CD4-positive, alpha-beta T cell treated with Interleukin-6 for 4 hours (primary cell): ENCODE data around the gene AOC2.
"Not testable (repeated sequence)": the region's sequence is repeated elsewhere in the genome, so short reads cannot be mapped to it uniquely, and the experiment has no call there.

ENCODE experiments used
- DNase-seq: peaks from one replicate; pipeline ENCODE4 v3.0.0-alpha.2; 2020; ENCODE audit warnings: mixed read lengths

Gene AOC2

DNA sequence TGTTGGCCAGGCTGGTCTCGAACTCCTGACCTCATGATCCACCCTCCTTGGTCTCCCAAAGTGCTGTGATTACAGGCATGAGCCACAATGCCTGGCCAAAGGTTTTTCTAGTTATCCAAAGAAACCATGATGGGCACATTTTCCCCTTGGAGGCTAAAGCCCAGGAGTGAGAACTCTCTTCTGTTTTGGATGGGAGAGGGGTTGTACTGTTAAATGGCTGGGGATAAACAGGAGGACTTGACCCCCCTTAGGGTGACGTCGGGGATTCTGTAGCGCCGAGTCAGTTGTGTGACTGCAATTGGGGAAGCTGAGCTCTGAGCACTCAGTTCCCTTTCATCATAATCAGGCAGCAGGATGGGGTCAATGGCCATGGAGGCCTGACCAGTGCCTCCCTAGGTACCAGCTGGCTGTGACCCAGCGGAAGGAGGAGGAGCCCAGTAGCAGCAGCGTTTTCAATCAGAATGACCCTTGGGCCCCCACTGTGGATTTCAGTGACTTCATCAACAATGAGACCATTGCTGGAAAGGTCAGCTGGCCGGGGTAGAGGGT lies 10.7 kb downstream of the AOC2 start:
- DNase-seq, result no peak

DNA sequence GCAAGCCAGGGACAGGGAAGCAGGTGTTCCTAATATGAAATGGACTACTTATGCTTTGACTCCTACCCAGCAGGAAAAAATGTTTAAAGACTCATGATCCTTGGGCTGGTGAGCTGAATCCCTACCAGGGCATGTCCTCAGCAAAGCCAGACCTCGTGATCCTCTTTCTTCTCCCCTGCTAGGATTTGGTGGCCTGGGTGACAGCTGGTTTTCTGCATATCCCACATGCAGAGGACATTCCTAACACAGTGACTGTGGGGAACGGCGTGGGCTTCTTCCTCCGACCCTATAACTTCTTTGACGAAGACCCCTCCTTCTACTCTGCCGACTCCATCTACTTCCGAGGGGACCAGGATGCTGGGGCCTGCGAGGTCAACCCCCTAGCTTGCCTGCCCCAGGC lies 11.7 kb downstream of the AOC2 start:
- DNase-seq, result not testable (repeated sequence)

DNA sequence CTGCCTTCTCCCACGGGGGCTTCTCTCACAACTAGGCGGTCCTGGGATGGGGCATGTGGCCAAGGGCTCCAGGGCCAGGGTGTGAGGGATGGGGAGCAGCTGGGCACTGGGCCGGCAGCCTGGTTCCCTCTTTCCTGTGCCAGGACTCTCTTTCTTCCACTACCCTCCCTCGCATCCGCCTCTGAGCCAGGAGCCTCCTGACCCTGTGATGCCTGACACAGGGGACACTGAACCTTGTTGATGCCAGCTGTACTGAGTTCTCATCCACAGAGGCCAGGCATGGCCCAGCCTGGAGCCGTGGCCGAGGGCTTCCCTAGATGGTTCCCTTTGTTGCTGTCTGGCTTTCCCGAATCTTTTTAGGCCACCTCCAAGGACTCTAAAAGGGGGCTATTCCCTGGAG lies 12.1 kb downstream of the AOC2 start:
- not testable (repeated sequence) for DNase-seq

DNA sequence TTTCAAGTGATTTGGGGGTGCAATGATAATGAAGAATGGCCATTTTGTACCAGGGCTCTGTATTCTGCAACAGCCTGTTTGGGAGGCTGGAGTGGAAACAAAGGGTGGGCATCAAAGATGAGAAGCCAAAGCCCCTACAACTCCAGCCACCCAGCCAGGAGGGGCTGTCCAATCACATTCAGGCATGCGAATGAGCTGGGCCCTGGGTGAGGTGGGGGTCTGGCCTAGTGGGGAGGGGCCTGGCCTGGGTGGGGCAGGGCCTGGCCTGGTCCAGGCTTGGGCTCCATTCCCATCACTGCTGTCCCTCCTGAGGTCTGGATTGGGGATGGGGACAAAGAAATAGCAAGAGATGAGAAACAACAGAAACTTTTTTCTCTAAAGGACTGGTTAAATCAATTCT lies 13.0 kb downstream of the AOC2 start:
- no peak for DNase-seq

DNA sequence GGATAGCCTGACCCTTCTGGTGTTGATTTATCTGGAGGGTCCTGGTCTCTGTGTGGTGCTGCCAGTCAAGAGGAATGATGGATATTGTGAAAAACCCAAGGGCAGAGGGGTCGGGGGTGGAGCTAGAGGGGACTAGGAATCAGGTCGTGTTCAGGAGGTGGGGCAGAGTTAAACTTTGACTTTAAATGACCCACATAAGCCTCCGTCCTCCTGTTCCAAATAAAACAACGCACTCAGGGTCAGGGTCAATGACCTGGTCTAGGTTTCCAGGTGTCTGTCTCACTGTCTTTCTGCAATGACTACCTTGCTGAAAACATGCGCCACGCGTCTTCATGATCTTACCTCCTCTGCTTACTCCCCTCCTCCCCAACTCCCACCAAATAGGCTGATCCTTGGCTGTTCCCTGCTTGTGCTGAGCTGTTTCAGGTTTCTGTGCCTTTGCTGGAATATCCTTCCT lies 21.3 kb downstream of the AOC2 start:
- DNase-seq, result no peak

DNA sequence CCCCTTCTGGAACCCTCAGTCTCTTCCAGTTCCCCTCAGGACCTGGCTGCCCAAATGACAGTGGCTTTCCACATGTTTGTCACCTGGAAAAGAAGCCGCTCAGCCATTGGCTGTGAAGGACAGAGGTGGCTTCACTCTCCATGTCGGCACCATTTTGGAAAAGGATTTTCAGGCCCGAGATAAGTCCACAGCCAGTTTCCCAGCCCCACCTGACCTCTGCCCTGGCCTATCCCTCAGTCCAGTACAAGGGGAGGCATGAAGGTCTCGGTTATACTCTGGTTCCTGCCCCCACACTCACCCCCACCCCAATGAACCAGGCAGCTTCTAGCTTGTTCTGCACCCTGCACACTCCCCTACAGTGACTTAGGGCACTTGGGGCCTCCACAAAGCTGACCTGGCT lies 21.8 kb downstream of the AOC2 start:
- no peak for DNase-seq

DNA sequence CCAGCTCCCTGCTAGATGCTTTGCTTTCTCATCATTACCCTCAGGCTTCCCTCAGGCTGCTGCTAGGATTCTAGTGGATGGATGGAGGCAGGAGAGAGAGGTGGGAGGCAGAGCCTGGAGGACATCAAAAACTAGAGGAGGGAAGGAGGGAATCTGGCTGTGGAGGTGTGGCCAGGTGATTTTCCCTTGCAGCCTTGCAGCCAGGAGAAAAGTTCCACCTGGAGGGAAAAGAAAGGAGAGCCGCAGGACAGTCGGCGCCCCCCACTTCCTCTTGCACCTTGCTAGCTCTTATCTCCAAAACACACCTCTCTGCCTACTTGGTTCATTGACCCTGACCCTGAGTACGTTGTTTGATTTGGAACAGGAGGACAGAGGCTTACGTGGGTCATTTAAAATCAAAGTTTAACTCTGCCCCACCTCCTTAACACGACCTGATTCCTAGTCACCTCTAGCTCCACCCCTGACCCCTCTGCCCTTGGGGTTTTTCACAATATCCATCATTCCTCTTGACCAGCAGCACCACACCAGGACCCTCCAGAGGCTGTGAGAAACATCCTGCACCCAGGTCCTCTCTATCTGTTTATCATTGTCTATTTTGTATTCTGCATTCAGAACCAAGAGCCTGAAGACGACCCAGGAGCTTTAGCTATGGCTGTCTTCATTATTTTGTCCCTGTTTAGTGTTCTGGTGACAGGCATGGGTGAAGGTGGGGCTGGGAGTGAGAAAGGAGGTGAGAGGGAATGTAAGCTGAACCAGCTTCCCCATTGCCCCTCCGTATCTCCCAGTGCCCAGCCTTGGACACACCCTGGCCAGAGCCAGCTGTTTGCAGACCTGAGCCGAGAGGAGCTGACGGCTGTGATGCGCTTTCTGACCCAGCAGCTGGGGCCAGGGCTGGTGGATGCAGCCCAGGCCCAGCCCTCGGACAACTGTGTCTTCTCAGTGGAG lies 22.5 kb downstream of the AOC2 start:
- no peak for DNase-seq

DNA sequence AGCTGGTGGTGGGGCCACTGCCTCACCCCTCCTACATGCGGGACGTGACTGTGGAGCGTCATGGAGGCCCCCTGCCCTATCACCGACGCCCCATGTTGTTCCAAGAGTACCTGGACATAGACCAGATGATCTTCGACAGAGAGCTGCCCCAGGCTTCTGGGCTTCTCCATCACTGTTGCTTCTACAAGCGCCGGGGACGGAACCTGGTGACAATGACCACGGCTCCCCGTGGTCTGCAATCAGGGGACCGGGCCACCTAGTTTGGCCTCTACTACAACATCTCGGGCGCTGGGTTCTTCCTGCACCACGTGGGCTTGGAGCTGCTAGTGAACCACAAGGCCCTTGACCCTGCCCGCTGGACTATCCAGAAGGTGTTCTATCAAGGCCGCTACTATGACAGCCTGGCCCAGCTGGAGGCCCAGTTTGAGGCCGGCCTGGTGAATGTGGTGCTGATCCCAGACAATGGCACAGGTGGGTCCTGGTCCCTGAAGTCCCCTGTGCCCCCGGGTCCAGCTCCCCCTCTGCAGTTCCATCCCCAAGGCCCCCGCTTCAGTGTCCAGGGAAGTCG lies 23.4 kb downstream of the AOC2 start:
- not testable (repeated sequence) for DNase-seq

DNA sequence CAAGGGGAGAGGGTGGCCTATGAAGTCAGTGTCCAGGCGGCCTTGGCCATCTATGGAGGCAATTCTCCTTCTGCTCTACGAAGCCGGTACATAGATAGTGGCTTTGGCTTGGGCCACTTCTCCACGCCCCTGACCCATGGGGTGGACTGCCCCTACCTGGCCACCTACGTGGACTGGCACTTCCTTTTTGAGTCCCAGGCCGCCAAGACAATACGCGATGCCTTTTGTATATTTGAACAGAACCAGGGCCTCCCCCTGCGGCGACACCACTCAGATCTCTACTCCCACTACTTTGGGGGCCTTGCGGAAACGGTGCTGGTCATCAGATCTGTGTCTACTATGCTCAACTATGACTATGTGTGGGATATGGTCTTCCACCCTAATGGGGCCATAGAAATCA lies 24.0 kb downstream of the AOC2 start:
- no peak for DNase-seq

DNA sequence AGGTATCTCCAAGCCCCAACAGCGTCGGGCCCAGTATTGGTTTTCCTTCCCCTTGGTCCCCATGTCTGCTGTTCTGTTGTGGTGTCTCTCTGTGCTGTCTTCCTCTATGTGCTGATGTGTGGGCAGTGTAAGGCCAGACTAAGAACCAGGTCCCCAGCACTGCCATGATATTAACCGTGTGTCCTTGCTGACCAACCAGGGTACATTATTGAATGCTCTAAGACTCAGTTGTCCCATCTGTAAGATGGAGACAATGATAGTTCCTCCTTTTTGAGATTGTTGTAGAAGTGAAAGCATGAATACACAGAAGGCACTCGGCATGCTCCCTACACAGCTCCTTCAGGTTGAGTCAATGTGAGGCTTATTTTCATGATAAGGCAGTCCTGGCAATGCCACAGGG lies 27.3 kb downstream of the AOC2 start:
- no peak for DNase-seq

DNA sequence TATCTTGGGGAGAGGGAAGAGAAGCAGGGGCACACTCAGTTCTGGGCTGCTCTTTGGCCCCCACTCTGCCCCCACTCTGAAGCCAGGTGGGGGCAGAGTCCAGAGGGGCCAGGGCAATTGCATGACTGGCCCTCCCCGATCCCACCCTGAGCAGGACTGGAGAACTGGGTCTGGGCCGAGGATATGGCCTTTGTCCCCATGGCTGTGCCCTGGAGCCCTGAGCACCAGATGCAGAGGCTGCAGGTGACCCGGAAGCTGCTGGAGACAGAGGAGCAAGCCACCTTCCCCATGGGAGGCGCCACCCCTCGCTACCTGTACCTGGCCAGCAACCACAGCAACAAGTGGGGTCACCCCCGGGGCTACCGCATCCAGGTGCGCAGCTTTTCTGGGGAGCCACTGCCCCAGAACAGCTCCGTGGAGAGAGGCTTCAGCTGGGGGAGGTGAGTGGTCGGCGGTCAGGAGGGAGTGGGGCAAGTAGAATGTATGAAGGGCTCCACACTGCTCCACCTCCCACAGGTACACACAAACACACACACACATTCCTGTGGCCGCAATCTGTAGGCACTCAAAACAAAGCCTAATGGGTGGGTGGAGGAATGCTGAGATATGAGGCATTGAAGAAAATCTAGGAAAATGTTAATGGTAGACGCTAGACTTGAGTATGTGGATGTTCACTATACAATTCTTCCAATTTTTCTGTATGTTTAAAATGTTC lies 28.0 kb downstream of the AOC2 start:
- DNase-seq, result no peak

DNA sequence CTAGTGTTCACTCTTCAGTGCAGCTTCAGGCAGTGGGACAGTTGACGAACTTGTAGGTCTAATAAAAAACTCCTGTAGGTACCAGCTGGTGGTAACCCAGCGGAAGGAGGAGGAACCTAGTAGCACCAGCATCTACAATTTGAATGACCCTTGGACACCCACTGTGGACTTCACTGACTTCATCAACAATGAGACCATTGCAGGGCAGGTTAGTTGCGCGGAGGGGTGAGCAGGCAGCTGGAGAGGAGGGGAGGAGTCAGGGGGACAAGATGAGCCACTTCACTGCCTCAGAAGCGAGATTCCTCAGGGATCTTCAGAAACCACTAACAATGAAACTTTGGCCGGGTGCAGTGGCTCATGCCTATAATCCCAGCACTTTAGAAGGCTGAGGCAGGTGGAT lies 28.9 kb downstream of the AOC2 start:
- no peak for DNase-seq

DNA sequence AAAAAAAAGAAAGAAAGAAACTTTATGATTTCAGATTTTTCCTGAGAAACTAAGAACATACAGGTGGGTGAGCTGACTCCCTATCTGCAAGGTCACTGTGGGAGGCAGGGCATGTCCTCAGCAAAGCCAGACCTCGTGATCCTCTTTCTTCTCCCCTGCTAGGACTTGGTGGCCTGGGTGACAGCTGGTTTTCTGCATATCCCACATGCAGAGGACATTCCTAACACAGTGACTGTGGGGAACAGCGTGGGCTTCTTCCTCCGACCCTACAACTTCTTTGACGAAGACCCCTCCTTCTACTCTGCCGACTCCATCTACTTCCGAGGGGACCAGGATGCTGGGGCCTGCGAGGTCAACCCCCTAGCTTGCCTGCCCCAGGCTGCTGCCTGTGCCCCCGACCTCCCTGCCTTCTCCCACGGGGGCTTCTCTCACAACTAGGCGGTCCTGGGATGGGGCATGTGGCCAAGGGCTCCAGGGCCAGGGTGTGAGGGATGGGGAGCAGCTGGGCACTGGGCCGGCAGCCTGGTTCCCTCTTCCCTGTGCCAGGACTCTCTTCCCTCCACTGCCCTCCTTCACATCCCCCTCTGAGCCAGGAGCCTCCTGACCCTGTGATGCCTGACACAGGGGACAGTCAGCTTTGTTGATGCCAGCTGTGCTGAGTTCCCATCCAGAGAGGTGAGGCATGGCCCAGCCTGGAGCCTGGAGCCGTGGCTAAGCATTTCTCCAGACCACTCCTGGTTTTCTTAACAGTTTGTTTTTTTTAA lies 29.7 kb downstream of the AOC2 start:
- not testable (repeated sequence) for DNase-seq

DNA sequence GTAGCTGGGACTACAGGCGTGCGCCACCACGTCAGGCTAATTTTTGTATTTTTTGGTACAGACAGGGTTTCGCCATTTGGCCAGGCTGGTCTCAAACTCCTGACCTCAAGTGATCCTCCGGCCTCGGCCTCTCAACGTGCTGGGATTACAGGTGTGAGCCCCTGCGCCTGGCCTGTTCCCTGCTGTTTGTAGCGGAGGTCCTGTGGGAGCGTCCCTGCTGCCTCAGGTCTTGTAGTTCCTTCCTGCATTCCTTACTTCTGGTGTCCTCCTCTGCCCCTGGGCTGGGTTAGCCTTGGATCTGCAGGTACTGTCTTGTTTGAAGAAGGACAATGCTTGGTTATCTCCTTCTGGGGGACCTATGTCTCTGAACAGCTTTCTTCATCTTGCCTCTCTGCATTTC lies 32.7 kb downstream of the AOC2 start:
- no peak for DNase-seq

DNA sequence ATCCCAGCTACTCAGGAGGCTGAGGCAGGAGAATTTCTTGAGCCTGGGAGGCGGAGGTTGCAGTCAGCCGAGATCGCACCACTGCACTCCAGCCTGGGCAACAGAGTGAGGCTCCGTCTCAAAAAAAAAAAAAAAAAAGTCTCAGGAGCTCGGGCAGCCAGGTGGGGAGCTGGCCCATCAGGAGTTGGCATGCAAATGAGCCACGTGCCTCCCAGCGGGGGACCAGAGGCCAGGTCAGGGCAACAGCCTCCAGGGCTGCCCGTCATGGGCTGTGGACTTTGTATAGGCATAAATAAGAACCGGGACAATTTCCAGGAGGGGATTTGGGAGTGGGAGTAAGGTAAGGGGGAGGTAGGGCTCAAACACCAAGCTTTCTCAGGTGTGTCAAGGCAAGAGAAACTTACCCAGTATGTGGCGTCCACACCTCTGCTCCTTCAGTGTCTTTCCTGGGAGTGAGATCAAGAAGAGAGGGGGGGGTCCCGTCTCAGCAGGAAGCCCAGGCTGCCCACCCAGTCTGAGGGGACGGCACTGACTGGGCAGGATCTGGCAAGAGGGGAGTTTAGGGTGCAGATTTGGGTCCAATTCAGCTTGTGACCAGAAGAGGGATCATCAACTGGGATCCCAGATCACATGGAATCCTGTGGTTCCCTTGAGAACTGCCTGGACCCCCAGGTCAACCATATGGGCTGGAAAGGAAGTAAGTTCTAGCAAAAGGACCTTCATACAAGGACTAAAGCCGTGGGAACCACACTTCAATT lies 33.9 kb downstream of the AOC2 start:
- no peak for DNase-seq

DNA sequence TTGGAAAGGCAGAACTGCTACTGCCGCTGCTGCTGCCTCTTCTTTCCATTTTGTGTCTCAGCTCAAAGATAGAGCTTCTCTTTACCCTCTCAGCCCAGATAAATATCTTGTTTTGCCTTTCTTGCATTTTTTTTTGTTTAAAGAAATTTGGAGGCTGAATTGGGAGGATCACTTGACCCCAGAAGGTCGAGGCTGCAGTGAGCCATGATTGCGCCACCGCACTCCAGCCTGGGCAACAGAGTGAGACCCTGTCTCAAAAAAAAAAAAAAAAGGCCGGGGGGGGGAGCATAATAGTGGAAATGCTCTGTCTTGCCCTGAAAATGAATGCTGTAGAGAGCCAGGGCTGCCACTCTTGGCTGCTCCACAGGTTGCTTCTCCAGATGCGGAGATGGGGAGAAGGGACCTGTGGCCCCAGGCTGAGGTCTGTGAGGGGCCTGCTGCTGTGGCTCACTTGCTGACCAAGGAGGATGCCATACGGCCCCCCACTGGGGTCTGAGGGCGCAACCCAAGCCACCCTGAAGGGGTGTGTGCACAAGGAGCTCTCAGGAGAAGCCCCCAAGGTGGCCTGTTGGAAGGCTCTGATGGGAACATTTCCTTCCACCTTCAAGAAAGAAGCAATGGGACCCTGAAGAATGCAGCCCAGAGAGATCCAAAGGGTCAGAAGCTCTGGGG lies 34.7 kb downstream of the AOC2 start:
- DNase-seq, result no peak

DNA sequence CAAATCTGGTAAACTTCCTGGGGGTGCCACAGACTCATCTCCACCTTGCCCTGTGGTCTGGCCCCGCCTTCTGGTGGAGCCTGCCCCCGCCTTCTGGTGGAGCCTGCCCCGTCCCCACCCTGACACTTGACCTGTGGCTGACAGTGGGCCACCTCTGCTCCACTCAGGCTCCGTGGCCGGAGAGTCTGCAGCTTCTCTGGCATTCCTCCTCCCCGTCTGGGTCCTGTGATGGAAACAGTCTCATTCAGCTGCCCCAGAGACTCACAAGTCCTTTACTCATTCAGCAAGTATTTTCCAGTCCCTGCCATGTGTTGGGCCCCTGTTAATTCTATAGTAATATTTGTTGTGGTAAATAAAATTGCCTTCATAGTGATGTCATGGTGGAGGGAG lies 35.2 kb downstream of the AOC2 start:
- DNase-seq, result no peak

DNA sequence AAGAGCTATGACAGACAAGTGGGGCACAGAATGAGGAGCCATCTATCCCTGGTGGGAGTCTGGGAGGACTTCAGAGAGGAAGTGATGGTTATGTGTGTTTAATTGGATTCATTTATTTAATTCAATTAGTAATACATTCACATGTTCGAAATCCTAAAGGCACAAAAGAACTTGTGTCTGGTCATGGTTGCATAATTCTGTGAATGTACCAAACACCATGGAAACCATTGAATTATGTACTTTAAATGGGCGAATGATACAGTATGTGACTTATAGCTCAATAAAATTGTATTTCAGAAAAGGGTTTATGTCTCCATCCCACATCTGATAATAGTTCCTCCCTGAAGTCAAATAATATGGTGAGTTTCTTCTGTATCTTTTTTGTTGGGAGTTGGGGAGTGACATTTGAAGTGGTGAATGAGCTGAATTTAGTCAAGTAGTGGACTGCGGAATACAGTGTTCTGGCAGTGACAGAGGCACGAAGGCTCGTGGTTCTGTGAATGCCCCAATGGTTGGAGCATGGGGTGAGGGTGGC lies 36.5 kb downstream of the AOC2 start:
- no peak for DNase-seq

DNA sequence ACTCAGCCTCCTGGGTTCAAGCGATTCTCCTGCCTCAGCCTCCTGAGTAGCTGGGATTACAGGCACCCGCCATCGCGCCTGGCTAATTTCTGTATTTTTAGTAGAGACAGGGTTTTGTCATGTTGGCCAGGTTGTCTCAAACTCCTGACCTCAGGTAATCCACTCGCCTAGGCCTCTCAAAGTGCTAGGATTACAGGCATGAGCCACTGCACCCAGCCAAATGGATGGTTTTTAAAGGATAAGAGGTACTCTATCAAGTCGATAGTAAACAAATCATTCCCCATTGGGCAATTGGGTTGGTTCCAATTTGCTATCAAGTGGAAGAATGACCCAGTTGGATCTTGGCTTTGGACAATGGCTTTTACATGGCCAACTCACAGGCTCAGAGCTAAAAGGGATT lies 37.3 kb downstream of the AOC2 start:
- not testable (repeated sequence) for DNase-seq

DNA sequence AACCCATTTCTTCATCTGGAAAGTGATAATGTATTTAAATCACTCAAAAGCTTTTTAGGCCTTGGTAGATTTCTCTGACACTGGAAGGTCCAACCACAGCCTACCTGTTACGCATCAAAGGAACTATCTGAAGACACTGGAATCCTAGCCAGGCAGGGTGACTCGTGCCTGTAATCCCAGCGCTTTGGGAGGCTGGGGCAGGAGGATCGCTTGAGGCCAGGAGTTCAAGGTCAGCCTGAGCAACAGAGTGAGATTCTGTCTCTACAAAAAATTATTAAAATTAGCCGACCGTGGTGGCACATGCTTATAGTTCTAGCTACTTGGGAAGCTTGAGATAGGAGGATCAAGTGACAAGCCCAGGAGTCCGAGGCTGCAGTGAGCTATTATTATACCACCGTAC lies 37.8 kb downstream of the AOC2 start:
- DNase-seq, result no peak
